ENCODE measurements around the gene SREK1. TPM values are rescaled to one million over a fixed set of nuclear protein-coding genes. Genes with fewer than 3 reads are reported as not detected.

SREK1 gene
- total and polyA plus RNA-seq, 9 of the 15 experiments (the other 6 are each of a cell fraction or from before 2014, with no cell fraction given) = 40.8 to 128 (median 81.9) TPM

GRCh38 chr5:66169534-66169933 lies 25.4 kb downstream of the SREK1 start:
- Histone ChIP-seq H3K27ac (ENCODE audit: extremely low read depth, low read depth, low read length) (no peak overlapping the region), H3K4me3 (no peak overlapping the region), H4K20me1 (replicated peaks; ENCODE audit: control insufficient read depth, insufficient read depth, low read length) (no peaks in the 10 kb centered on the region), H3K79me2 (ENCODE audit: control insufficient read depth, insufficient read depth, low read length) (peaks cover 14% of the 10 kb centered on the region; the same call in 2 of the 3 replicates), H3K9me3 (replicated peaks; ENCODE audit: control insufficient read depth, insufficient read depth, low read depth, low read length) (no peaks in the 10 kb centered on the region), H3K27me3 (ENCODE audit: control insufficient read depth in 2 of 2, insufficient read depth in 2 of 2, low read length in 2 of 2) (no peaks in the 10 kb centered on the region), H3K9me1 (ENCODE audit: control insufficient read depth, insufficient read depth, low read length) (peaks cover 3% of the 10 kb centered on the region), H3K36me3 (ENCODE audit: control insufficient read depth, insufficient read depth, low read length) (peaks cover 93% of the 10 kb centered on the region), H3K4me2 (ENCODE audit: insufficient read depth, low read length) (no peak overlapping the region), H3K9ac (ENCODE audit: insufficient read depth in 1 of 2, low read depth in 2 of 2, low read length in 2 of 2) (no peak overlapping the region), H2AFZ (ENCODE audit: low read depth, low read length) (no peak overlapping the region), H3K4me1 (replicated peaks in 1 of 2; ENCODE audit: control insufficient read depth in 2 of 2, insufficient read depth in 2 of 2, low read length in 2 of 2) (no peaks in the 10 kb centered on the region)
- BruUV-seq (replicated peaks) = no TSS peak
- no peak for TF ChIP-seq CEBPG (CRISPR knock-in tag; IDR thresholded peaks at IDR 0.05)
- TF ChIP-seq CEBPG (tag; conservative IDR thresholded peaks at IDR 0.05 in 1 of 2, IDR thresholded peaks at IDR 0.05 in 1 of 2) = no peak
- DNase-seq (ENCODE audit: extremely low read depth in 1 of 4, low spot score in 3 of 4) (no peak), FAIRE-seq (no peak), ATAC-seq (no peak)
- intact Hi-C loops (cut with micrococcal nuclease) = no loop called here
- CTCF ChIA-PET (ENCODE audit: low intra/inter-chr PET ratio) = no interaction called here
- 91% methylated on average over 4 of the region's 4 CpGs for WGBS (ENCODE audit: insufficient coverage, low coverage, missing lambda C conversion rate)
- POLR2A ChIA-PET = interaction anchor here (1.2 kb wide), 1 partner anchor 29 kb away, joined by 3 read pairs; no protein-coding TSS in a partner anchor
- in situ Hi-C loops (cut with MboI) = no loop called here

GRCh38 chr5:66170195-66170919 lies 26.3 kb downstream of the SREK1 start:
- in situ Hi-C loops (cut with MboI) = no loop called here
- no peak overlapping the region for H3K4me2 ChIP-seq (ENCODE audit: insufficient read depth, low read length)
- H3K4me1 ChIP-seq (replicated peaks in 1 of 2; ENCODE audit: control insufficient read depth in 2 of 2, insufficient read depth in 2 of 2, low read length in 2 of 2) = no peaks in the 10 kb centered on the region
- no peak overlapping the region for H2AFZ ChIP-seq (ENCODE audit: low read depth, low read length)
- H3K4me3 ChIP-seq = no peak overlapping the region
- H3K27ac ChIP-seq (ENCODE audit: extremely low read depth, low read depth, low read length) = no peak overlapping the region
- no peaks in the 10 kb centered on the region for H3K27me3 ChIP-seq (ENCODE audit: control insufficient read depth in 2 of 2, insufficient read depth in 2 of 2, low read length in 2 of 2)
- ChIA-PET CTCF (ENCODE audit: low intra/inter-chr PET ratio) (no interaction called here), POLR2A (no interaction called here)
- no peaks in the 10 kb centered on the region for H3K9me3 ChIP-seq (replicated peaks; ENCODE audit: control insufficient read depth, insufficient read depth, low read depth, low read length)
- H3K79me2 ChIP-seq (ENCODE audit: control insufficient read depth, insufficient read depth, low read length) = peaks cover 18% of the 10 kb centered on the region; the same call in 2 of the 3 replicates
- H3K9me1 ChIP-seq (ENCODE audit: control insufficient read depth, insufficient read depth, low read length) = peaks cover 3% of the 10 kb centered on the region
- FAIRE-seq = no peak
- TSS peak; percentile 51 for BruUV-seq (replicated peaks)
- H3K36me3 ChIP-seq (ENCODE audit: control insufficient read depth, insufficient read depth, low read length) = peaks cover 96% of the 10 kb centered on the region
- no peak overlapping the region for H3K9ac ChIP-seq (ENCODE audit: insufficient read depth in 1 of 2, low read depth in 2 of 2, low read length in 2 of 2)
- no peaks in the 10 kb centered on the region for H4K20me1 ChIP-seq (replicated peaks; ENCODE audit: control insufficient read depth, insufficient read depth, low read length)
- no peak for DNase-seq (ENCODE audit: extremely low read depth in 1 of 4, low spot score in 3 of 4)
- WGBS (ENCODE audit: insufficient coverage, low coverage, missing lambda C conversion rate) = 96% methylated on average over 4 of the region's 10 CpGs
- intact Hi-C loops (cut with micrococcal nuclease) = loop anchor here (5.0 to 10.0 kb wide), 2 partner anchors 42 to 134 kb away; no protein-coding TSS in a partner anchor
- no peak for ATAC-seq
- no peak for TF ChIP-seq TSC22D4 (tag; IDR thresholded peaks at IDR 0.05)
- 0 out of 2 replicates have a peak, but pooled peaks have one; percentile 53 for TF ChIP-seq HBP1 (CRISPR knock-in tag; IDR thresholded peaks at IDR 0.05)
- TF ChIP-seq POLR2B (IDR thresholded peaks at IDR 0.05; ENCODE audit: low read depth, partially characterized antibody) = peak; percentile 16
